Measurements from ENCODE around the gene NXPH3.
"Not testable (repeated sequence)": the region's sequence is repeated elsewhere in the genome, so short reads cannot be mapped to it uniquely, and the experiment has no call there.

The NXPH3 gene

GRCh38 chr17:49548506-49549310 lies 27.0 kb upstream of the NXPH3 start:
- Histone ChIP-seq H3K27me3 (replicated peaks; ENCODE audit: control insufficient read depth, insufficient read depth, low read length) (peaks cover 44% of the 10 kb centered on the region), H3K9me3 (ENCODE audit: control insufficient read depth, low read length) (no peaks in the 10 kb centered on the region), H3K9ac (ENCODE audit: low read length) (no peak overlapping the region), H3K4me3 (ENCODE audit: low read length) (no peak overlapping the region), H3K36me3 (ENCODE audit: control insufficient read depth, insufficient read depth, low read length, severe bottlenecking) (no peaks in the 10 kb centered on the region), H3K4me1 (ENCODE audit: control insufficient read depth, insufficient read depth, low read length) (peaks cover 3% of the 10 kb centered on the region)
- peak; percentile 38 for DNase-seq (ENCODE audit: low read depth)

- Histone ChIP-seq H3K4me1 (ENCODE audit: control insufficient read depth, insufficient read depth, low read length) (peaks cover 3% of the 10 kb centered on the region), H3K27me3 (replicated peaks; ENCODE audit: control insufficient read depth, insufficient read depth, low read length) (peaks cover 43% of the 10 kb centered on the region), H3K9ac (ENCODE audit: low read length) (no peak overlapping the region), H3K36me3 (ENCODE audit: control insufficient read depth, insufficient read depth, low read length, severe bottlenecking) (no peaks in the 10 kb centered on the region), H3K9me3 (ENCODE audit: control insufficient read depth, low read length) (no peaks in the 10 kb centered on the region), H3K4me3 (ENCODE audit: low read length) (no peak overlapping the region)
- DNase-seq (ENCODE audit: low read depth), result no peak
Observed at GRCh38 chr17:49549311-49549605, 26.4 kb upstream of the NXPH3 start.

- H3K4me1 ChIP-seq (ENCODE audit: control insufficient read depth, insufficient read depth, low read length), result peaks cover 3% of the 10 kb centered on the region
Observed at GRCh38 chr17:49549691-49550678, 25.7 kb upstream of the NXPH3 start.

GRCh38 chr17:49550764-49551163 lies 24.9 kb upstream of the NXPH3 start:
- H3K4me1 ChIP-seq (ENCODE audit: control insufficient read depth, insufficient read depth, low read length); H3K4me3 ChIP-seq (ENCODE audit: low read length); DNase-seq (ENCODE audit: low read depth); H3K36me3 ChIP-seq (ENCODE audit: control insufficient read depth, insufficient read depth, low read length, severe bottlenecking); H3K9me3 ChIP-seq (ENCODE audit: control insufficient read depth, low read length); H3K9ac ChIP-seq (ENCODE audit: low read length): not testable (repeated sequence)
- peaks cover 42% of the 10 kb centered on the region for H3K27me3 ChIP-seq (replicated peaks; ENCODE audit: control insufficient read depth, insufficient read depth, low read length)

More at GRCh38 chr17:49549691-49550678, 25.7 kb upstream of the NXPH3 start:
- H3K4me3 ChIP-seq (ENCODE audit: low read length), result no peak overlapping the region
- H3K9ac ChIP-seq (ENCODE audit: low read length), result no peak overlapping the region
- no peak for DNase-seq (ENCODE audit: low read depth)
- no peaks in the 10 kb centered on the region for H3K9me3 ChIP-seq (ENCODE audit: control insufficient read depth, low read length)
- peaks cover 43% of the 10 kb centered on the region for H3K27me3 ChIP-seq (replicated peaks; ENCODE audit: control insufficient read depth, insufficient read depth, low read length)
- no peaks in the 10 kb centered on the region for H3K36me3 ChIP-seq (ENCODE audit: control insufficient read depth, insufficient read depth, low read length, severe bottlenecking)

GRCh38 chr17:49551221-49552069 lies 24.2 kb upstream of the NXPH3 start:
- H3K4me3 ChIP-seq (ENCODE audit: low read length), result no peak overlapping the region
- DNase-seq (ENCODE audit: low read depth), result no peak
- no peaks in the 10 kb centered on the region for H3K9me3 ChIP-seq (ENCODE audit: control insufficient read depth, low read length)
- no peak overlapping the region for H3K9ac ChIP-seq (ENCODE audit: low read length)
- peaks cover 38% of the 10 kb centered on the region for H3K27me3 ChIP-seq (replicated peaks; ENCODE audit: control insufficient read depth, insufficient read depth, low read length)
- H3K36me3 ChIP-seq (ENCODE audit: control insufficient read depth, insufficient read depth, low read length, severe bottlenecking), result no peaks in the 10 kb centered on the region
- peaks cover 3% of the 10 kb centered on the region for H3K4me1 ChIP-seq (ENCODE audit: control insufficient read depth, insufficient read depth, low read length)

GRCh38 chr17:49552070-49552751 lies 23.5 kb upstream of the NXPH3 start:
- Histone ChIP-seq H3K27me3 (replicated peaks; ENCODE audit: control insufficient read depth, insufficient read depth, low read length) (peaks cover 34% of the 10 kb centered on the region), H3K9ac (ENCODE audit: low read length) (no peak overlapping the region), H3K4me3 (ENCODE audit: low read length) (no peak overlapping the region), H3K4me1 (ENCODE audit: control insufficient read depth, insufficient read depth, low read length) (peaks cover 3% of the 10 kb centered on the region), H3K36me3 (ENCODE audit: control insufficient read depth, insufficient read depth, low read length, severe bottlenecking) (no peaks in the 10 kb centered on the region), H3K9me3 (ENCODE audit: control insufficient read depth, low read length) (no peaks in the 10 kb centered on the region)
- DNase-seq (ENCODE audit: low read depth), result no peak

GRCh38 chr17:49553676-49554335 lies 21.9 kb upstream of the NXPH3 start:
- H3K27me3 ChIP-seq (replicated peaks; ENCODE audit: control insufficient read depth, insufficient read depth, low read length), result peaks cover 29% of the 10 kb centered on the region
- no peak overlapping the region for H3K9ac ChIP-seq (ENCODE audit: low read length)
- H3K9me3 ChIP-seq (ENCODE audit: control insufficient read depth, low read length), result no peaks in the 10 kb centered on the region
- no peaks in the 10 kb centered on the region for H3K4me1 ChIP-seq (ENCODE audit: control insufficient read depth, insufficient read depth, low read length)
- H3K36me3 ChIP-seq (ENCODE audit: control insufficient read depth, insufficient read depth, low read length, severe bottlenecking), result no peaks in the 10 kb centered on the region
- DNase-seq (ENCODE audit: low read depth), result no peak
- H3K4me3 ChIP-seq (ENCODE audit: low read length), result no peak overlapping the region

- H3K9ac ChIP-seq (ENCODE audit: low read length), result no peak overlapping the region
- H3K4me1 ChIP-seq (ENCODE audit: control insufficient read depth, insufficient read depth, low read length), result no peaks in the 10 kb centered on the region
- DNase-seq (ENCODE audit: low read depth), result no peak
- no peaks in the 10 kb centered on the region for H3K36me3 ChIP-seq (ENCODE audit: control insufficient read depth, insufficient read depth, low read length, severe bottlenecking)
- peaks cover 29% of the 10 kb centered on the region for H3K27me3 ChIP-seq (replicated peaks; ENCODE audit: control insufficient read depth, insufficient read depth, low read length)
- no peaks in the 10 kb centered on the region for H3K9me3 ChIP-seq (ENCODE audit: control insufficient read depth, low read length)
- no peak overlapping the region for H3K4me3 ChIP-seq (ENCODE audit: low read length)
Observed at GRCh38 chr17:49554694-49555494, 20.8 kb upstream of the NXPH3 start.

- no peak overlapping the region for H3K4me3 ChIP-seq (ENCODE audit: low read length)
- no peak for DNase-seq (ENCODE audit: low read depth)
- H3K4me1 ChIP-seq (ENCODE audit: control insufficient read depth, insufficient read depth, low read length), result no peaks in the 10 kb centered on the region
- H3K27me3 ChIP-seq (replicated peaks; ENCODE audit: control insufficient read depth, insufficient read depth, low read length), result peaks cover 29% of the 10 kb centered on the region
- H3K9me3 ChIP-seq (ENCODE audit: control insufficient read depth, low read length), result no peaks in the 10 kb centered on the region
- peak overlapping the region; percentile 40 for H3K9ac ChIP-seq (ENCODE audit: low read length)
- H3K36me3 ChIP-seq (ENCODE audit: control insufficient read depth, insufficient read depth, low read length, severe bottlenecking), result no peaks in the 10 kb centered on the region
Observed at GRCh38 chr17:49555495-49556222, 20.0 kb upstream of the NXPH3 start.

All from adipocyte (in vitro differentiated cells).